Smooth muscle cell (in vitro differentiated cells): ENCODE measurements around the gene ITPR1. TPM values are rescaled to one million over a fixed set of nuclear protein-coding genes. Genes with fewer than 3 reads are reported as not detected.

Experiments used
- DNase-seq: peaks from one replicate; lab custom pipeline; 2025; ENCODE audit not compliant: unreplicated experiment; lab: John Stamatoyannopoulos, UW
- H2AFZ ChIP-seq: fragments of 200-600 bp; sonication (generic); 2 replicates; pipeline ENCODE4 v1.6.0; 2016; ENCODE audit warnings: antibody characterized with exemption, low read depth, mild to moderate bottlenecking
- H3F3A ChIP-seq: fragments of 200-600 bp; sonication (generic); 2 replicates; pipeline ENCODE4 v1.6.0; 2017; ENCODE audit warnings: antibody characterized with exemption, low read depth
- H3K27ac ChIP-seq: fragments of 200-600 bp; sonication (generic); 2 replicates; pipeline ENCODE4 v1.5.1; 2016; ENCODE audit warnings: low read depth, mild to moderate bottlenecking
- H3K27me3 ChIP-seq: fragments of 200-600 bp; sonication (generic); 2 replicates; pipeline ENCODE4 v1.6.1; 2016; ENCODE audit warnings: low read depth, mild to moderate bottlenecking
- H3K36me3 ChIP-seq: fragments of 200-600 bp; sonication (generic); 2 replicates; pipeline ENCODE4 v1.5.1; 2016; ENCODE audit warnings: low read depth
- H3K4me1 ChIP-seq: fragments of 200-600 bp; sonication (generic); 2 replicates; pipeline ENCODE4 v1.5.1; 2016; ENCODE audit warnings: low read depth
- H3K4me2 ChIP-seq: fragments of 200-600 bp; sonication (generic); 2 replicates; pipeline ENCODE4 v1.6.0; 2016; ENCODE audit warnings: mild to moderate bottlenecking
- H3K4me3 ChIP-seq: fragments of 200-600 bp; sonication (generic); 2 replicates; pipeline ENCODE4 v1.5.1; 2016; ENCODE audit warnings: mild to moderate bottlenecking
- H3K79me2 ChIP-seq: fragments of 200-600 bp; sonication (generic); 2 replicates; pipeline ENCODE4 v1.6.0; 2016; ENCODE audit warnings: low read depth, mild to moderate bottlenecking
- H3K9ac ChIP-seq: fragments of 200-600 bp; sonication (generic); 2 replicates; pipeline ENCODE4 v1.6.0; 2016; ENCODE audit warnings: low read depth
- H3K9me3 ChIP-seq: fragments of 200-600 bp; sonication (generic); replicated peaks from 2 replicates; pipeline ENCODE4 v1.5.1; 2016; ENCODE audit warnings: low read depth
- H4K20me1 ChIP-seq: fragments of 200-600 bp; sonication (generic); 2 replicates; pipeline ENCODE4 v1.6.0; 2016; ENCODE audit warnings: low read depth
- WGBS: methylation state at CpG from one replicate; pipeline ENCODE4 v1.1.7; 2016; ENCODE audit warnings: low lambda C conversion rate; 5-methylcytosine and 5-hydroxymethylcytosine counted together
- polyA plus RNA-seq: library from polyadenylated mRNA; unstranded; fragments of >200 nt; fragmentation: Nextera tagmentation; extraction: Ambion mirVana; gene quantifications from 2 replicates; pipeline ENCODE4 v1.2.1, GENCODE V29; 2016
- total RNA-seq: library from RNA; depleted of rRNA; stranded (reverse); fragments of >200 nt; gene quantifications from 2 replicates; pipeline ENCODE4 v1.2.3, GENCODE V29; 2014
- TF ChIP-seq, protein P1 (sequence below): fragments of 200-600 bp; sonication (generic); IDR thresholded peaks from 2 replicates; pipeline ENCODE4 v1.5.1; 2017; ENCODE audit warnings: borderline replicate concordance, mild to moderate bottlenecking, antibody characterized with exemption; ENCODE audit not compliant: insufficient read depth, poor library complexity, severe bottlenecking

The ITPR1 gene
- total and polyA plus RNA-seq, 2 experiments from 2014 or later = 16.4 to 28.6 TPM

DNA sequence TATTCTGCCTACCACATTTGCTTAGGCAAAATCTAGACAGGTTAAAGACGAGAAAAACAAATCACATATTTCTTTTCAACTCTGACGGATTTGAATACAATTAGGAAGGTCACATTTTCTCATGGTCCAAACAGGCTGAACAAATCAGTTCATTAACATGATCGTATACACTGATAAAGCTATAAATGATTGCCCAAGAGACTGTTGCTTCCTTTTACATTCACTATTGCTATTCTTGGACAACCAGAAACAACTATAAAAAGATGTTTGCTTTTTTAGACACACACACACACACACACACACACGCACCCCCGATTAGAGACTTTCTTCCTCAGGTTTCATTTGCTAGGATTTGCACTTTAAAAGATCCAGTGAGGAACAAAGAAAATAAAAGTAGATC is 363.8 kb downstream of the ITPR1 start:
- TF ChIP-seq, protein P1, sequence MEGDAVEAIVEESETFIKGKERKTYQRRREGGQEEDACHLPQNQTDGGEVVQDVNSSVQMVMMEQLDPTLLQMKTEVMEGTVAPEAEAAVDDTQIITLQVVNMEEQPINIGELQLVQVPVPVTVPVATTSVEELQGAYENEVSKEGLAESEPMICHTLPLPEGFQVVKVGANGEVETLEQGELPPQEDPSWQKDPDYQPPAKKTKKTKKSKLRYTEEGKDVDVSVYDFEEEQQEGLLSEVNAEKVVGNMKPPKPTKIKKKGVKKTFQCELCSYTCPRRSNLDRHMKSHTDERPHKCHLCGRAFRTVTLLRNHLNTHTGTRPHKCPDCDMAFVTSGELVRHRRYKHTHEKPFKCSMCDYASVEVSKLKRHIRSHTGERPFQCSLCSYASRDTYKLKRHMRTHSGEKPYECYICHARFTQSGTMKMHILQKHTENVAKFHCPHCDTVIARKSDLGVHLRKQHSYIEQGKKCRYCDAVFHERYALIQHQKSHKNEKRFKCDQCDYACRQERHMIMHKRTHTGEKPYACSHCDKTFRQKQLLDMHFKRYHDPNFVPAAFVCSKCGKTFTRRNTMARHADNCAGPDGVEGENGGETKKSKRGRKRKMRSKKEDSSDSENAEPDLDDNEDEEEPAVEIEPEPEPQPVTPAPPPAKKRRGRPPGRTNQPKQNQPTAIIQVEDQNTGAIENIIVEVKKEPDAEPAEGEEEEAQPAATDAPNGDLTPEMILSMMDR = no peak
- no peaks in the 10 kb centered on the region for H4K20me1 ChIP-seq
- no peaks in the 10 kb centered on the region for H3K4me1 ChIP-seq
- DNase-seq = no peak
- no peaks in the 10 kb centered on the region for H3K27me3 ChIP-seq
- peaks cover 7% of the 10 kb centered on the region for H3K9me3 ChIP-seq
- H2AFZ ChIP-seq = no peak overlapping the region
- no peaks in the 10 kb centered on the region for H3K36me3 ChIP-seq
- H3K4me2 ChIP-seq = no peak overlapping the region
- no peak overlapping the region for H3K4me3 ChIP-seq
- 87% methylated on average over 5 of the region's 5 CpGs for WGBS
- no peaks in the 10 kb centered on the region for H3F3A ChIP-seq
- no peak overlapping the region for H3K9ac ChIP-seq
- no peaks in the 10 kb centered on the region for H3K79me2 ChIP-seq
- H3K27ac ChIP-seq = no peak overlapping the region

DNA sequence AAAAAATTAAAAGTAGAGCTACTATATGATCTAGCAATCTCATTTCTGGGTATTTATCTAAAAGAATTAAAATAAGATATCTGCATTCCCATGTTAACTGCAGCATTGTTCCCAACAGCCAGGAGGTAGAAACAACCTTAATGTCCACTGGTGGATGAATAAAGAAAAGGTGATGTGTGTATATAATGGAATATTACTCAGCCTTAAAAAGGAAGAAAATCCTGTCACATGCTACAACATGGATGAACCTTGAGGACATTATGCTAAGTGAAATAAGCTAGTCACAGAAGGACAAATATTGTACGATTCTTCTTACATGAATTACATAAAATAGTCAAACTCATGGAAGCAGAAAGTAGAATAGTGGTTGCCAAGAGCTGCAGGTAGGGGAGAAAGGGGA is 366.6 kb downstream of the ITPR1 start:
- TF ChIP-seq, protein P1 = no peak
- H3K27me3 ChIP-seq = no peaks in the 10 kb centered on the region
- H3K79me2 ChIP-seq = no peaks in the 10 kb centered on the region
- no peaks in the 10 kb centered on the region for H3K36me3 ChIP-seq
- H2AFZ ChIP-seq = no peak overlapping the region
- H3K9ac ChIP-seq = no peak overlapping the region
- H3K27ac ChIP-seq = no peak overlapping the region
- 79% methylated on average over 1 of the region's 1 CpG for WGBS
- no peak for DNase-seq
- H3K9me3 ChIP-seq = peaks cover 7% of the 10 kb centered on the region
- no peak overlapping the region for H3K4me3 ChIP-seq
- no peaks in the 10 kb centered on the region for H3F3A ChIP-seq
- H3K4me2 ChIP-seq = no peak overlapping the region
- H4K20me1 ChIP-seq = no peaks in the 10 kb centered on the region
- H3K4me1 ChIP-seq = no peaks in the 10 kb centered on the region

- 72% methylated on average over 2 of the region's 2 CpGs for WGBS
- H3K4me3 ChIP-seq = no peak overlapping the region
- H3K4me1 ChIP-seq = peaks cover 9% of the 10 kb centered on the region
- no peaks in the 10 kb centered on the region for H3K27me3 ChIP-seq
- H3K4me2 ChIP-seq = no peak overlapping the region
- no peak overlapping the region for H3K27ac ChIP-seq
- H2AFZ ChIP-seq = no peak overlapping the region
- H3K36me3 ChIP-seq = no peaks in the 10 kb centered on the region
- TF ChIP-seq, protein P1 = no peak
- no peak for DNase-seq
- H3K79me2 ChIP-seq = no peaks in the 10 kb centered on the region
- no peaks in the 10 kb centered on the region for H4K20me1 ChIP-seq
- peaks cover 9% of the 10 kb centered on the region for H3F3A ChIP-seq
- peaks cover 7% of the 10 kb centered on the region for H3K9me3 ChIP-seq
- no peak overlapping the region for H3K9ac ChIP-seq
Observed at GRCh38 chr3:4862973-4863372, 369.8 kb downstream of the ITPR1 start.

- H2AFZ ChIP-seq = no peak overlapping the region
- H3F3A ChIP-seq = peaks cover 9% of the 10 kb centered on the region
- no peaks in the 10 kb centered on the region for H3K27me3 ChIP-seq
- peaks cover 11% of the 10 kb centered on the region for H3K4me1 ChIP-seq
- no peaks in the 10 kb centered on the region for H4K20me1 ChIP-seq
- H3K9ac ChIP-seq = no peak overlapping the region
- H3K36me3 ChIP-seq = no peaks in the 10 kb centered on the region
- no peak overlapping the region for H3K4me2 ChIP-seq
- H3K27ac ChIP-seq = no peak overlapping the region
- WGBS = 89% methylated on average over 1 of the region's 1 CpG
- no peaks in the 10 kb centered on the region for H3K79me2 ChIP-seq
- H3K4me3 ChIP-seq = no peak overlapping the region
- DNase-seq = no peak
- peaks cover 7% of the 10 kb centered on the region for H3K9me3 ChIP-seq
- TF ChIP-seq, protein P1 = no peak
Observed at GRCh38 chr3:4864503-4864902, 371.4 kb downstream of the ITPR1 start.
